LNCaP clone FGC (cell line): ENCODE results near the gene DOCK8.

Experiments
- DNase-seq: peaks from one replicate; pipeline ENCODE4 v3.0.0-alpha.2; 2011; ENCODE audit warnings: low read depth
- H3K4me3 ChIP-seq: 2 replicates; pipeline ENCODE4 v1.5.1; 2011; ENCODE audit warnings: mild to moderate bottlenecking, low read depth, low read length, control low read depth
- TF ChIP-seq, protein P1 (sequence below): IDR thresholded peaks from 2 replicates; pipeline ENCODE4 v1.5.1; 2012; ENCODE audit warnings: mild to moderate bottlenecking; ENCODE audit not compliant: control insufficient read depth, insufficient read depth; ENCODE audit errors: extremely low read depth

DOCK8 gene

DNA sequence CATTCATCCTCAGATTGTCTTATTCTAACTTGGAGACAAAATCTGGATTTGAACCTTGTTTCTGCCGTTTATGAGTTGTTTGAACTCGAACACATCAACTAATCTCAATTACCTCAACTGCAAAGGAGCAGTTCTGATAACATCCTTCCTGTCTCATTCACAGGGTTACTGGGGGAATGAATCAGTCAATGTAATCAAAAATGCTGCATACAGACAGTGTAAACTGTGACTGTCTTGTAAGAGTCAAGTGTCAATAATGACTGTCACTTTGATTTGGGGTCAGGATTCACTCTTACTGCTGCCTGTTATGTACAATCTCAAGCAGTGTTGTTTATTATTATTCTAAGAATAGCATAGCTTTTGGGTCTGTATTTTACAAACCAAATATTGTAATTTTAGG, 273.8 kb downstream of the DOCK8 start:
- TF ChIP-seq, protein P1, sequence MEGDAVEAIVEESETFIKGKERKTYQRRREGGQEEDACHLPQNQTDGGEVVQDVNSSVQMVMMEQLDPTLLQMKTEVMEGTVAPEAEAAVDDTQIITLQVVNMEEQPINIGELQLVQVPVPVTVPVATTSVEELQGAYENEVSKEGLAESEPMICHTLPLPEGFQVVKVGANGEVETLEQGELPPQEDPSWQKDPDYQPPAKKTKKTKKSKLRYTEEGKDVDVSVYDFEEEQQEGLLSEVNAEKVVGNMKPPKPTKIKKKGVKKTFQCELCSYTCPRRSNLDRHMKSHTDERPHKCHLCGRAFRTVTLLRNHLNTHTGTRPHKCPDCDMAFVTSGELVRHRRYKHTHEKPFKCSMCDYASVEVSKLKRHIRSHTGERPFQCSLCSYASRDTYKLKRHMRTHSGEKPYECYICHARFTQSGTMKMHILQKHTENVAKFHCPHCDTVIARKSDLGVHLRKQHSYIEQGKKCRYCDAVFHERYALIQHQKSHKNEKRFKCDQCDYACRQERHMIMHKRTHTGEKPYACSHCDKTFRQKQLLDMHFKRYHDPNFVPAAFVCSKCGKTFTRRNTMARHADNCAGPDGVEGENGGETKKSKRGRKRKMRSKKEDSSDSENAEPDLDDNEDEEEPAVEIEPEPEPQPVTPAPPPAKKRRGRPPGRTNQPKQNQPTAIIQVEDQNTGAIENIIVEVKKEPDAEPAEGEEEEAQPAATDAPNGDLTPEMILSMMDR, result no peak
- DNase-seq, result no peak
- no peak overlapping the region for H3K4me3 ChIP-seq

GRCh38 chr9:489198-490197, 274.8 kb downstream of the DOCK8 start:
- peak; percentile 89 for DNase-seq
- TF ChIP-seq, protein P1, result no peak
- no peak overlapping the region for H3K4me3 ChIP-seq

DNA sequence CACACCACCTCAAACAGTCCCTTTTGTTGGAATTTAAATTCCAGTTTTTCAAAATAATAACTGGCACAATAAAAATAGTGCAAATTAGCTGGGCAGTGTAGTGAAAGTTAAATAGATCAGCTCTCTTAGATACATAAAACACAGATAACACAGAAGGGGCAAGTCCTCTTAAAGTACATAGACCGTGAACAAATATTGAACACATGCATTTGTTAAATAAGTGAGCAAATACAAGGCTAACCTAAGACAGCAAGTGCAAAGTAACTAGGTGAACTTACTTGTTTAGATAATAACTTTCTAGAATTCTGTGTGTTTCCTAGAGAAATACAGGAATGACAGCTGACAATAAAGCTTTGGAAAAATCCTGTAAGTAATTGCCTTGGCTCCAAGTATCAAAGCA, 280.1 kb downstream of the DOCK8 start:
- no peak overlapping the region for H3K4me3 ChIP-seq
- peak; percentile 89 for DNase-seq
- TF ChIP-seq, protein P1, result no peak

DNA sequence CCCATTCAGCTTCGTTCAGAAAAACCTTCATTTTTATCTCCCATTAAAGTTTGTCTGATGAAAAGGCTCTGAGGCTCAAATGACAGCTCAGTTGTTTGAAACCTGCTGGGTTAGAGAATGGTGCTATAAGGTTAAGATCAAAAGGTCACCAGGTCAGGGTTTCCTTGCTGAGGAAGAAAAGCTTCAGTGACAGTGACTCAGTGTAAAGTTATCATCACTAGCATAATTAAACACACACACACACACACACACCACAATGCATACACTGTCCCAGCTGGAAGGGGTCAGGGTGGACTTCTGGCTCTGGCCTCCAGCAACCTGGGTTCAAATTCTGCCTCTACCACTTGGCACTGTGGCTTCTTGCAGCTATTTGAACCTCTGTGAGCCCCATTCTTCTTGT, 281.1 kb downstream of the DOCK8 start:
- TF ChIP-seq, protein P1, result no peak
- DNase-seq, result no peak
- no peak overlapping the region for H3K4me3 ChIP-seq

- TF ChIP-seq, protein P1, result no peak
These were observed 288.7 kb downstream of the DOCK8 start for GRCh38 chr9:503326-503725.

GRCh38 chr9:503881-504852, 289.5 kb downstream of the DOCK8 start, which contains the start of gene KANK1:
Gene KANK1 (plus strand): TSS chr9:504695.
- TF ChIP-seq, protein P1, result peak; percentile 45
- peak within 1 kb of the TSS; percentile 38 for H3K4me3 ChIP-seq
- DNase-seq, result no peak

More at GRCh38 chr9:503326-503725, 288.7 kb downstream of the DOCK8 start:
- DNase-seq, result no peak
- H3K4me3 ChIP-seq, result no peak overlapping the region
